NCI-H2107 treated with DMSO at 0.1 percent for 48 hours (cell line): ENCODE results near the gene SIRT1.
"Not testable (repeated sequence)": the region's sequence is repeated elsewhere in the genome, so short reads cannot be mapped to it uniquely, and the experiment has no call there.

ENCODE experiments used
- DNase-seq: peaks from one replicate; lab custom pipeline; 2025; ENCODE audit not compliant: unreplicated experiment; lab: John Stamatoyannopoulos, UW

The SIRT1 gene

DNA sequence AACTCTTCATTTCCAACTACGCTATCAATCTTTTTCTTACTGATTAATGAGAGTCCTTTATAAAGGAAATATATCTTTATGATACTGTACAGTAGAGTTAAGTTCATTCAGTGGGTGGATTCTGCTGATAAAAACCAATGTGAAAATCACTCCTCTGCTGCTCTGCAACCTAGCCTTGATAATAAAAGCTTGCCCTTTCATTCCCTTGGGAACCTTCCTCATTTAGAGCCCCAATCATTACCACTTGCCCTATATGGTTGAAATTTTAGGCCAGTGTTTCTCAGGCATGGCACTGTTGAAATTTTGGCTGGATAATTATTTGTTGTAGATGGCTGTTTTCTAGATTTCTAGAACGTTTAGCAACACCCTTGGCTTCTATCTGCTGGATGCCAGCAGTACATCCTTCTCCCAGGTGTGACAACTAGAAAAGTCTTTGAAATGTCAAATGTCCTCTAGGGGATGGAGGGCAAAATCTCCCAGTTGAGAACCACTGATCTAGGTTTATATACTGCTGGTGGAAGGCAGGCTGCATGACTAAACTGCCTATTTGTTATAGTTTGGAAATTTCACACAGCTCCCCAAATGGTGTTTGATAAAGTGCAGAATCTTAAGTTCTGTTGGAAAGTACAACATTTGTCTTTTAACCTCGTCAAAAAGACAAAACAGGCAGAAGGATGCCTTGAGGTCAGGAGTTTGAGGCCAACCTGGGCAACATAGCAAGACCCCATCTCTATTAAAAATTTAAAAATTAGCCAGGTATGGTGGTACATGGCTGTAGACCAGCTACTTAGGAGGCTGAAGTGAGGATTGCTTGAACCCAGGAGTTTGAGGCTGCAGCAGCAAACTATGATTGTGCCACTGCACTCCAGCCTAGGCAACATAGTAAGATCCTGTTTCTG is 8.9 kb upstream of the SIRT1 start:
- DNase-seq: no peak

GRCh38 chr10:67877421-67877820 is 7.0 kb upstream of the SIRT1 start:
- DNase-seq: not testable (repeated sequence)

GRCh38 chr10:67878133-67878532 is 6.3 kb upstream of the SIRT1 start:
- DNase-seq: no peak

- no peak for DNase-seq
Observed at GRCh38 chr10:67883710-67884312, 645 bp upstream of the SIRT1 start.

DNA sequence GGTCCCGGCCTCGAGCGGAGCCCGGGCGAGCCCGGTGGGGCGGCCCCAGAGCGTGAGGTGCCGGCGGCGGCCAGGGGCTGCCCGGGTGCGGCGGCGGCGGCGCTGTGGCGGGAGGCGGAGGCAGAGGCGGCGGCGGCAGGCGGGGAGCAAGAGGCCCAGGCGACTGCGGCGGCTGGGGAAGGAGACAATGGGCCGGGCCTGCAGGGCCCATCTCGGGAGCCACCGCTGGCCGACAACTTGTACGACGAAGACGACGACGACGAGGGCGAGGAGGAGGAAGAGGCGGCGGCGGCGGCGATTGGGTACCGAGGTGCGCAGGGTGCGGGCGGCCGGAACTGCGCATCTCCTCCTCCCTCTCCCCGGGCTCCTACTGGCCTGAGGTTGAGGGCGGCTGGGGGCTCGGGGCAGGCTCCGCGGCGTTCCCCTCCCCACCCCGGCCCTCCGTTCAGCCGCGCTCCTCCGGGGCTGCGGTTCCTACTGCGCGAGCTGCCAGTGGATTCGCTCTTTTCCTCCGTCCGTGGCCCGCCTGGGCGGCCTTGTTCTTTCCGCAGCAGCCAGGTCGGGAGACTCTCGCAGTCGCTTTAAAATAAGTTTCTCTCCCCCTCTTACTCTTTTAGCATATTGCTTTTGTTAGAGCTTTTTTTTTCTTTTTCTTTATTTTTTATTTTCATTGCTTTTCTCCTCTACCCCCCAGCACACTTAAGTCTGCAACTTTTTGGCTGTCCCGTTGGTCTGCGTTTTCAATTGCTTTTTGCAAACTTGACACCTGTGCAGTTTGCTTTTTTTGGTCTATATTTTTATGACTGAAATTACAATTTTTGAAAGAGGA is 600 bp downstream of the SIRT1 start:
- peak; percentile 16 for DNase-seq

DNA sequence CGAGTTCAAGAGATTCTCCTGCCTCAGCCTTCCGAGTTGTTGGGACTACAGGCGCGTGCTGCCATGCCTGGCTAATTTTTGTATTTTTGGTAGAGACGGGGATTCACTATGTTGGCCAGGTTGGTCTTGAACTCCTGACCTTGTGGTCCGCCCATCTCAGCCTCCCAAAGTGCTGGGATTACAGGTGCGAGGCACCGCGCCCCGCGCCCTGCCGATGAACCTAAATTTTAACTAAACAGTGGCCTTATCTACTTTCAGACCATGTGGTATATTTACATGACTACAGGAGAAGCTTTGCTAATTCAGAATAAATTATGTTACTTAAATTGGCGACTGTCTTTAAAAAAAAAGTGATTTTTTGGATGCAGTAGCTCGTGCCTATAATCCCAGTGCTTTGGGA is 9.2 kb downstream of the SIRT1 start:
- no peak for DNase-seq

GRCh38 chr10:67903581-67903980 is 19.1 kb downstream of the SIRT1 start:
- DNase-seq: no peak

DNA sequence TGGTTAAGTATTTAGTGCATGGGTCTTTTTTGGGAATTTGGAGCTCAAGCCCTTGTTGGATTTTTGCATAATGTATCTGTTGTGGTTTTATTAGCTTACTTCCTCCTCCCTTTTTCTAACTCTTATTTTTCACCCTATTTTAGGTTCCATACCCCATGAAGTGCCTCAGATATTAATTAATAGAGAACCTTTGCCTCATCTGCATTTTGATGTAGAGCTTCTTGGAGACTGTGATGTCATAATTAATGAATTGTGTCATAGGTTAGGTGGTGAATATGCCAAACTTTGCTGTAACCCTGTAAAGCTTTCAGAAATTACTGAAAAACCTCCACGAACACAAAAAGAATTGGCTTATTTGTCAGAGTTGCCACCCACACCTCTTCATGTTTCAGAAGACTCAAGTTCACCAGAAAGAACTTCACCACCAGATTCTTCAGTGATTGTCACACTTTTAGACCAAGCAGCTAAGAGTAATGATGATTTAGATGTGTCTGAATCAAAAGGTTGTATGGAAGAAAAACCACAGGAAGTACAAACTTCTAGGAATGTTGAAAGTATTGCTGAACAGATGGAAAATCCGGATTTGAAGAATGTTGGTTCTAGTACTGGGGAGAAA is 28.0 kb downstream of the SIRT1 start:
- DNase-seq: no peak

GRCh38 chr10:67914777-67915340 is 30.4 kb downstream of the SIRT1 start:
- DNase-seq: no peak

GRCh38 chr10:67917169-67917568 is 32.7 kb downstream of the SIRT1 start:
- no peak for DNase-seq

- DNase-seq: no peak
Observed at GRCh38 chr10:67917679-67918078, 33.2 kb downstream of the SIRT1 start.

DNA sequence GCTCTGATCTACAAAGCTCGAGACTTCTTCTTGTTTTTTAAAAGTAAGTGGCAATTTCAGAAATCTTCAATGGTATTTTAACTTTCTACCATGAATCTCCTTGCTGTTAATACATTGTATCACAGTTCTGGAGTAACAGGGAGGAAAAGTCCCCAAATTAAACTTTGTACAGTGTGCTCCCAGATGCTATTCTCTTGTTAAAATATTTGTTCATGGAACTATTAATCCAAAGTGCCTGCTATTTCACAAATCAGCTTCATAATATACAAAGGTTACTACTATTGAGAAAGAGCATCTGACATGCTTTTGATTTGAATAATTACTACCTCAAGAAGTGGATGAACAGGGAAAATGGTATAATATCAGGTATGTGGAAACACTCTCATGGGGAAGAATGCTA is 36.6 kb downstream of the SIRT1 start:
- no peak for DNase-seq

GRCh38 chr10:67923551-67923950 is 39.1 kb downstream of the SIRT1 start:
- no peak for DNase-seq

DNA sequence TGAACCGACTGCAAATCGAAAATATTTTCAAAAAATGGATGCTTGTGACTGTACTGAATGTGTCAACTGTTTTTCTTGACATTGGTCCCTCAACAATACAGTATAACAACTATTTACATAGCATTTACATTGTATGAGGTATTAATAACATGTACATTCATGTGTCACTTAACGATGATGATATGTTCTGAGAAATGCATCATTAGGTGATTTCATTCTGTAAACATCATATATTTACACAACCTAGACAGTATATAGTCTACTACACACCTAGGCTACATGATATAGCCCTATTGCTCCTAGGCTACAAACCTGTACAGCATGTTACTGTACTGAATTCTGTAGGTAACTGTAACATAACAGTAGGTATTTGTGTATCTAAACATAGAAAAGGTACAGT is 39.7 kb downstream of the SIRT1 start:
- DNase-seq: no peak

DNA sequence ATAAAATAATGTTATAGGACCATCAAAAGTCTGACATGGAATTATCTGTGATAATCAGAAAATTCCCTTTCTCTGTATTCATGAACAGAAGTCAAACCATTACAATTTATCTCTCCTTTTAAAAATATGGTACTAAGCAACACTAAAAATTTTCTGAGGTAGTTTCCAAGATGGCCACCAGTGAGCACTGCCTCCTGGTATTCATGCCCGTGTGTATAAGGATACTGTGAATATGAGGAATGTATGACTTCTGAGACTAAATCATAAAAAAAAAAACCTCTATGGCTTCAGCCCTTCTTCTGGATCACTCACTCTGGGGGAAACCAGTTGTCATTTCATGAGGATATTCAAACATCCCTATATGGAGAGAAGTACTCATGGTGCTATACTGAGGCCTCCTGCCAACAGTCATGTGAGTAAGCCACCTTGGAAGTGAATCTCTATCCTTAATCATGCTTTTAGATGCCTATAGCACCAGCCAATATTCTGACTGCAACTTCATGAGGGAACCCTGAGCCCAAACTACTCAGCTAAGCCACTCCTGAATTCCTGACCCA is 41.1 kb downstream of the SIRT1 start:
- no peak for DNase-seq

DNA sequence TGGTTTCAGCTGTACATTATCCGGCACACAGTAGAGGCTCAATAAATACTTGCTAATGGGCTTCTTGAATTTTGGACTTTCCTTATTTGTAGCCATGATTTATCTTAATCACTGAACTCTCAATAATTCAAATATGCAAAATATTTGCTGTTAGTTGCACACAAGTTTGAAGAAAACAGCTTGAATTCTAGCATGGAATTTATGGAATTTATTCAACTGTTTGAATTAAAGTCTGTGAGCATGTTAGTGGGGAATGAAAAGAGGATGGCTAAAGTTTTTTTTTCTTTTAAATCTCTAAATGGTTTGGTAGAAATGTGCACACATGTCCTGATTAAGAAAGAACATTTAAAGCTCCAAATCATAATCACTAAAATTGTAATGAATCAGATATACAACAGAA is 42.5 kb downstream of the SIRT1 start:
- no peak for DNase-seq

- no peak for DNase-seq
Observed at GRCh38 chr10:67933199-67933598, 48.7 kb downstream of the SIRT1 start.

DNA sequence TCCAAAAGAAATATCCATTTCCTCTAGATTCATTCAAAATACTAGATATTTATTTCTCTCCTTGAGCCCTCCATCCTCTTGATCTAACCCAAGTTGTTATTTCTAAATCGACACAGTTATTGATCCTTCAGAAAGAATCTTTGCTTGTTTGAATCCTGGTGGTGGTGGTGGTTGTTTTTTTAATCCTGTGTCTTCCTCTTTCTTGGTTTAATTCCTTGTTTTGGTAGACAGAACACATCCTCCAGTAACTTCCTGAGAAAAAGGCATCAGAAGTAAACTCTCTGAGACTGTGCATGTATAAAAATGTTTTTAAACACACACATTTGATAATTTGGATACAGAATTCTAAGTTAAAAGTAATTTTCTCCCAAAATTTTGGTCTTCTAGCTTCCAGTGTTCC is 49.9 kb downstream of the SIRT1 start:
- no peak for DNase-seq

- DNase-seq: no peak
Observed at GRCh38 chr10:67935223-67935622, 50.8 kb downstream of the SIRT1 start.

DNA sequence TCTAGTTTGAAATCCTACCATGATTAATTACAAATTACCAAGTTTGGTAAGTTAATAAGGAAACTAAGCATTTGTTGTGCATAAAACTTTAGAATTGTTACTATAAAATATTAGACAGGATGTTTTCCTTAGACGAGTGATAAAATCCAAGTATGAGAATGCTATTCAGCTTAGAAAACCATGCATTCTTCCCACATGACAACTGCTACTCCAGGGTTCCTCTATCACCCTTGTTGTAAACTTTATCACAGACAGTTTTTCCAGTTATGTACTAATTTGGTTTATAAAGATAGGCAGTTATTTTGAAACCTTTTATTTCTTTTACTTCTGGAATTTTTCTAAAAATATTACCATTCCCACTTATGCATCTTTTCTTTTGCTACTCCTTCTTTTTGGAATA is 52.0 kb downstream of the SIRT1 start:
- no peak for DNase-seq

- no peak for DNase-seq
Observed at GRCh38 chr10:67943917-67944316, 59.5 kb downstream of the SIRT1 start.
